Esophagus muscularis mucosa (tissue), 4 donors: Measurements from ENCODE around the gene SBK1. TPM values are rescaled to one million over a fixed set of nuclear protein-coding genes. Genes with fewer than 3 reads are reported as not detected.

Experiments
- DNase-seq: peaks from one replicate; pipeline ENCODE4 v3.0.0-alpha.2; 2017; ENCODE audit errors: extremely low spot score
- H3K27ac ChIP-seq, 4 donors: fragments of 200-600 bp; sonication (generic); replicated peaks in 1 of 4; 1 replicate in 3 of 4; 2 replicates in 1 of 4; pipeline ENCODE4 v1.5.1; 2016 to 2019; ENCODE audit warnings: mild to moderate bottlenecking in 1 of 4
- H3K27me3 ChIP-seq, 4 donors: fragments of 200-600 bp; sonication (generic); one replicate each; pipeline versions ENCODE4 v1.5.1 to v1.6.0; 2016 to 2019
- H3K36me3 ChIP-seq, 4 donors: fragments of 200-600 bp; sonication (generic); one replicate each; pipeline ENCODE4 v1.5.1; 2016 to 2019
- H3K4me1 ChIP-seq, 4 donors: fragments of 200-600 bp; sonication (generic); one replicate each; pipeline ENCODE4 v1.5.1; 2016 to 2019
- H3K4me3 ChIP-seq, 4 donors: fragments of 200-600 bp; sonication (generic); 1 replicate in 2 of 4; 2 replicates in 2 of 4; pipeline ENCODE4 v1.5.1; 2016 to 2019; ENCODE audit warnings: mild to moderate bottlenecking in 4 of 4, moderate library complexity in 1 of 4
- H3K9me3 ChIP-seq, 4 donors: fragments of 200-600 bp; sonication (generic); 1 replicate in 3 of 4; 2 replicates in 1 of 4; pipeline ENCODE4 v1.5.1; 2016 to 2019
- EP300 ChIP-seq: sonication (generic); formaldehyde crosslinking; IDR thresholded peaks from one replicate; pipeline ENCODE4 v1.6.1; 2017; ENCODE audit warnings: antibody characterized with exemption
- POLR2A ChIP-seq: fragments of 450-650 bp; IDR thresholded peaks from one replicate; pipeline ENCODE4 v1.6.1; 2017; ENCODE audit warnings: antibody characterized with exemption, moderate library complexity, mild to moderate bottlenecking, low read depth
- POLR2AphosphoS5 ChIP-seq, 2 donors: sonication (generic); formaldehyde crosslinking; IDR thresholded peaks; one replicate each; pipeline ENCODE4 v1.6.1; 2017; ENCODE audit warnings: antibody characterized with exemption in 2 of 2
- WGBS: methylation state at CpG from one replicate; pipeline ENCODE4 v1.1.5; 2018; 5-methylcytosine and 5-hydroxymethylcytosine counted together
- intact Hi-C: fragments of 100-400 bp; cut with DNase I; formaldehyde crosslinking; loops from one replicate; pipeline ENCODE4 v1.15.1; 2023
- total RNA-seq, 4 donors: library from RNA; depleted of rRNA; stranded (reverse); fragments of >200 nt; gene quantifications; one replicate each; pipeline versions ENCODE4 v1.1.0 to v1.2.1, GENCODE V29; 2016
- TF ChIP-seq, protein P1 (sequence below), 3 experiments: fragments of 200-600 bp in 2 of 3; fragments of 450-650 bp in 1 of 3; sonication (generic) in 2 of 3; IDR thresholded peaks; one replicate each; pipeline ENCODE4 v1.5.1; 2017 to 2019; ENCODE audit warnings: antibody characterized with exemption in 3 of 3, mild to moderate bottlenecking in 2 of 3, moderate library complexity in 1 of 3

Gene SBK1
- total RNA-seq, 4 donors from 2014 or later = under 0.01 to 0.78 (median 0.17) TPM

DNA sequence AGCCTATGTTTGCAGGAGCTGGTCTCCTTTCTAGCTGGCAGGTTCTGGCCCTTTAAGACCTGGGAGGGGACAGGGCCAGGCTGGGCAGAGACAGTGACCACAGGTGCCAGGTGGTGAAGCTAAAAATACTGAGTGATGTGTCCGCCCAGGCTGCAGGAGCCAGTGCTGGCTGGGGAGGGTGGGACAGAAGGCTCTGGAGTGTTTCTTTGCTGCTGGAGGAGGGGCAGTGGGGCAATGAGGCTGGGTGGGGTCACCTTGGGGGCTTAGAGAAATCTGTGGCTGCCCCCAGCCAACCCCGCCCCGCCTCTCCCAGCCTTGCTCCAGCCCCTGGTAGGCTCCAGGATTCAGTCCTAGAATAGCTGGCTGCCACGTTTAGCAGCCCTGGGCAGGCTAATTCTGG, 30.4 kb upstream of the SBK1 start:
- H3K4me1 ChIP-seq = peaks cover 11 to 19% (median 14%) of the 10 kb centered on the region in 4 donors
- no CpG with 5 or more reads among the region's 4 CpGs for WGBS
- intact Hi-C loops = no loop called here
- TF ChIP-seq POLR2AphosphoS5 (IDR thresholded peaks at IDR 0.05) (no peak), EP300 (no peak), POLR2A (no peak)
- TF ChIP-seq, protein P1, sequence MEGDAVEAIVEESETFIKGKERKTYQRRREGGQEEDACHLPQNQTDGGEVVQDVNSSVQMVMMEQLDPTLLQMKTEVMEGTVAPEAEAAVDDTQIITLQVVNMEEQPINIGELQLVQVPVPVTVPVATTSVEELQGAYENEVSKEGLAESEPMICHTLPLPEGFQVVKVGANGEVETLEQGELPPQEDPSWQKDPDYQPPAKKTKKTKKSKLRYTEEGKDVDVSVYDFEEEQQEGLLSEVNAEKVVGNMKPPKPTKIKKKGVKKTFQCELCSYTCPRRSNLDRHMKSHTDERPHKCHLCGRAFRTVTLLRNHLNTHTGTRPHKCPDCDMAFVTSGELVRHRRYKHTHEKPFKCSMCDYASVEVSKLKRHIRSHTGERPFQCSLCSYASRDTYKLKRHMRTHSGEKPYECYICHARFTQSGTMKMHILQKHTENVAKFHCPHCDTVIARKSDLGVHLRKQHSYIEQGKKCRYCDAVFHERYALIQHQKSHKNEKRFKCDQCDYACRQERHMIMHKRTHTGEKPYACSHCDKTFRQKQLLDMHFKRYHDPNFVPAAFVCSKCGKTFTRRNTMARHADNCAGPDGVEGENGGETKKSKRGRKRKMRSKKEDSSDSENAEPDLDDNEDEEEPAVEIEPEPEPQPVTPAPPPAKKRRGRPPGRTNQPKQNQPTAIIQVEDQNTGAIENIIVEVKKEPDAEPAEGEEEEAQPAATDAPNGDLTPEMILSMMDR (IDR thresholded peaks at IDR 0.05) = no peak
- H3K9me3 ChIP-seq = peaks cover 0 to 8% (median 2%) of the 10 kb centered on the region in 4 donors
- no peak for DNase-seq
- no peak overlapping the region for H3K27ac ChIP-seq
- H3K36me3 ChIP-seq = no peaks in the 10 kb centered on the region
- no peak overlapping the region for H3K4me3 ChIP-seq
- peaks cover 0 to 48% (median 0%) of the 10 kb centered on the region in 4 donors for H3K27me3 ChIP-seq

DNA sequence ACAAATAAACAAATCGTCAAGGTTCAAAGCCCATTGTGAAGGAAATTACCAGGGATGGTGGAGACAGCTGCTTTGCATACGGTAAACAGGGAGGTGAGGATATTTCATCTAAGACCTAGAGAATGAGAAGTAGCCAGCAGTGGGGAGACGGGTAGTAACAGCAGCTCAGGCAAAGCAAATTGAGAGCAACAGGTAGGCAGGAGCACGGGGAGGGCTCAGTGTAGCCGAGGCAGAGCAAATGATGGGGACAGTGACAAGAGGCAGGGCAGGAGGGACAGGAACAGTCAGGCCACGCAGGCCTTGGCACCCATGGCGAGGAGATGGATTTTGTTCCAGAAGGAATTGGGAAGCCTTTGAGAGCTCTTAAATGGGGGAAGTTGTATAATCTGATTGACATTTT, 29.0 kb upstream of the SBK1 start:
- TF ChIP-seq POLR2AphosphoS5 (IDR thresholded peaks at IDR 0.05) (no peak), EP300 (no peak), POLR2A (no peak)
- TF ChIP-seq, protein P1 (IDR thresholded peaks at IDR 0.05) = no peak
- no peak overlapping the region for H3K4me3 ChIP-seq
- WGBS = 60% methylated on average over 6 of the region's 7 CpGs
- no peak for DNase-seq
- peaks cover 0 to 45% (median 0%) of the 10 kb centered on the region in 4 donors for H3K27me3 ChIP-seq
- no peak overlapping the region for H3K27ac ChIP-seq
- peaks cover 0 to 8% (median 2%) of the 10 kb centered on the region in 4 donors for H3K9me3 ChIP-seq
- H3K36me3 ChIP-seq = no peaks in the 10 kb centered on the region
- peaks cover 8 to 13% (median 10%) of the 10 kb centered on the region in 4 donors for H3K4me1 ChIP-seq
- intact Hi-C loops = no loop called here

DNA sequence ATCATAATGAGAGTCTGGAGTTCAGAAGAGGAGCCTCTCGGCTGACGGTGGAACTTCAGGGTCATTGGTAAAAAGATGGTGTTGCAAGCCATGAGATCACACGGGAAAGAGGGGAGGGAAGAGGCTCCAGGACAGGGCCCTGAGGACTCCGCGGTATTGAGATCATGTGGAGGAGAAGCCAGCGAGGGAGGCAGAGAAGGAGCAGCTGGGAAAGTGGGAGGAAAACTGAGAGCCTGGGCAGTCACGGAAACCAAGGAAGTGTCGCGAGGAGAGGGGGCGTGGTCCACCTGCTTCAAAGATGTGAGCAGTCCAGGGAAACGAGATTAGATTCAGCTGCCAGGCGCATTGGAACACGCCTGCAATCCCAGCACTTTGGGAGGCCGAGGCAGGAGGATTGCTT, 27.7 kb upstream of the SBK1 start:
- no peak for TF ChIP-seq POLR2A
- no peak for TF ChIP-seq POLR2AphosphoS5 (IDR thresholded peaks at IDR 0.05)
- TF ChIP-seq EP300 = no peak
- TF ChIP-seq, protein P1 (IDR thresholded peaks at IDR 0.05) = no peak
- H3K4me1 ChIP-seq = peaks cover 0 to 7% (median 0%) of the 10 kb centered on the region in 4 donors
- intact Hi-C loops = no loop called here
- H3K9me3 ChIP-seq = peaks cover 0 to 8% (median 2%) of the 10 kb centered on the region in 4 donors
- H3K27me3 ChIP-seq = peaks cover 0 to 33% (median 0%) of the 10 kb centered on the region in 4 donors
- no peaks in the 10 kb centered on the region for H3K36me3 ChIP-seq
- H3K27ac ChIP-seq = no peak overlapping the region
- WGBS = 55% methylated on average over 14 of the region's 14 CpGs
- no peak for DNase-seq
- H3K4me3 ChIP-seq = no peak overlapping the region

DNA sequence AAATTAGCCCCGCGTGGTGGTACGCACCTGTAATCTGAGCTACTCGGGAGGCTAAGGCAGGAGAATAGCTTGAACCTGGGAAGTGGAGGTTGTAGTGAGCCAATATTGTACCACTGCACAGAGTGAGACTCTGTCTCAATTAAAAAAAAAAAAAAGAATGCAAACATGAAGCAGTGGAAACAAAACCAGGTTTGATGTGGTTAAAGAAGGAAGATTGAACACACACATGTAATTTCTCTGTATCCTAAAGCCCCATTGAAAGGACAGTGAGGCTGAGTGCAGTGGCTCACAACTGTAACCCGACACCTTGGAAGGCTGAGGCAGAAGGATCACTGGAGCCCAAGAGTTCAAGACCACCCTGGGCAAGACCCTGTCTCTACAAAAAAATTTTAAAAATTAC, 26.5 kb upstream of the SBK1 start:
- 89% methylated on average over 5 of the region's 5 CpGs for WGBS
- H3K27ac ChIP-seq = no peak overlapping the region
- TF ChIP-seq, protein P1 (IDR thresholded peaks at IDR 0.05) = no peak
- no peak for TF ChIP-seq POLR2A
- TF ChIP-seq EP300 = no peak
- no peak for TF ChIP-seq POLR2AphosphoS5 (IDR thresholded peaks at IDR 0.05)
- peaks cover 0 to 25% (median 0%) of the 10 kb centered on the region in 4 donors for H3K27me3 ChIP-seq
- intact Hi-C loops = no loop called here
- H3K4me3 ChIP-seq = no peak overlapping the region
- H3K9me3 ChIP-seq = peaks cover 0 to 8% (median 2%) of the 10 kb centered on the region in 4 donors
- no peak for DNase-seq
- H3K36me3 ChIP-seq = no peaks in the 10 kb centered on the region
- H3K4me1 ChIP-seq = peaks cover 0 to 5% (median 0%) of the 10 kb centered on the region in 4 donors

DNA sequence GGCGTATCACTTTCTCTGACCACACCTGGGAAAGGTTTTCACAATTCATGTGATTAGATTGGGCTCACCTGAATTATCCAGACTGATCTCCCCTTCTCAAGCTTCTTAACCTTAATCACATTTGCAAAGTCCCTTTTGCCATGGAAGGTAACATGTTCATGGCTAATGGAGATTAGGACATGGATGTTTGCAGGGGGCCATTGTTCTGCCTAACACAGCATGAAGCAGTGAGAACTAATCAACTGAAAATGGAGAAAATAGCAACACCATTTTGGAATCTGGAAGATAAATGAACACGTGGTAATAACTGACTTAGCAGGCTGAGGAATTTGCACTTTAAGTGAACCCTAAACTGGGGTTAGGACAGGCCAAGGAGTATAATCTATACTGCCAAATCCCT, 25.0 kb upstream of the SBK1 start:
- H3K9me3 ChIP-seq = peaks cover 0 to 9% (median 7%) of the 10 kb centered on the region in 4 donors
- no peak overlapping the region for H3K4me3 ChIP-seq
- intact Hi-C loops = no loop called here
- no peak overlapping the region for H3K27ac ChIP-seq
- H3K4me1 ChIP-seq = peaks cover 0 to 1% (median 0%) of the 10 kb centered on the region in 4 donors
- WGBS = 60% methylated on average over 2 of the region's 2 CpGs
- H3K36me3 ChIP-seq = no peaks in the 10 kb centered on the region
- peaks cover 0 to 14% (median 0%) of the 10 kb centered on the region in 4 donors for H3K27me3 ChIP-seq
- no peak for TF ChIP-seq EP300
- no peak for TF ChIP-seq POLR2A
- TF ChIP-seq, protein P1 (IDR thresholded peaks at IDR 0.05) = no peak
- no peak for TF ChIP-seq POLR2AphosphoS5 (IDR thresholded peaks at IDR 0.05)
- no peak for DNase-seq
